ENCODE data around the gene MTMR10. TPM values are rescaled to one million over a fixed set of nuclear protein-coding genes. Genes with fewer than 3 reads are reported as not detected.

The MTMR10 gene
- total RNA-seq, 1 donor from 2014 or later: 6.1 TPM

Small RNAs within 50 kb of the gene (small RNA-seq; reads per million reads assigned to genes)
- not detected for gene RNU6-466P

Other genes starting within 250 kb of the MTMR10 start
- 22.8 TPM for gene FAN1, start 87.7 kb downstream of the MTMR10 start, total RNA-seq
- gene TRPM1, start 110.1 kb upstream of the MTMR10 start, total RNA-seq: not detected

Data from frontal cortex (tissue), 1 donor.